G401.6 (cell line): ENCODE results near the gene PDP2.
"Not testable (repeated sequence)": the region's sequence is repeated elsewhere in the genome, so short reads cannot be mapped to it uniquely, and the experiment has no call there.

ENCODE experiments used
- FAIRE-seq: peaks from 2 replicates; lab custom pipeline; 2012; peaks lifted over from hg19 to GRCh38; lab: Jason Lieb, UNC

PDP2 gene

DNA sequence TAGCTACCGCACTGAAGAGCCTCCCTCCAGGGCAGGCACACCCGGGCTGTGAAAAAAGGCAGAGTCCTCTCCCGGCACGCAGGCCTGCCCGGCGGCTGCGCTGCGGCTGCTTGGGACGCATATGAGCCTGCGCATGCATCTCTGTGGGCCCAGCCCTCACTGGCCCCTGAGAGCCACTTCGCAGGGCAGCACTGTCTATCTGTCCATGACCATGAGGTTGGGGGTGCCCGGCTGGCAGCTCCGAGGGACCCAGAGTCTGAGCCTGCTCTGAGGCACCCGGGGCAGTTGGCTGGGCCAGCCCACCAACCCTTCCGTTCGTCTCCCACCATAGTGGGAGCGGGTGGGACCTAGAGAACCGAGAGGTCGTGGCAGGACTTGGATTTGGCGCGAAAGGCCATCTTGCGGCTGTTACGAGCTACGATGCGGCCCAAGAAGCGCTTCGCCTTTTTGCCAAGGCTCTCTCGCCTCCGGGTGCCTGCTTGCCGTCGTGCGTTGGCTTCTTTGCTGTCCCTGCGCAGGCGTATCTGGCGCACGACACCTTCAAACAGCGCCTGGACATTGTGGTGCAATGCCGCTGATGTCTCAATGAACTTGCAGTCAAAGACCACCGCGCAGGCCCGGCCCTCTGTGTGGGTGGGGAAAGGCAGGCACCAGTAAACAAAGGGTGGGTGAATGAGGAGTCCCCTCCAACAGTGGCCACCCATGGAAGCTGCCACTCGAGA is 41.6 kb downstream of the PDP2 start:
- no peak for FAIRE-seq

DNA sequence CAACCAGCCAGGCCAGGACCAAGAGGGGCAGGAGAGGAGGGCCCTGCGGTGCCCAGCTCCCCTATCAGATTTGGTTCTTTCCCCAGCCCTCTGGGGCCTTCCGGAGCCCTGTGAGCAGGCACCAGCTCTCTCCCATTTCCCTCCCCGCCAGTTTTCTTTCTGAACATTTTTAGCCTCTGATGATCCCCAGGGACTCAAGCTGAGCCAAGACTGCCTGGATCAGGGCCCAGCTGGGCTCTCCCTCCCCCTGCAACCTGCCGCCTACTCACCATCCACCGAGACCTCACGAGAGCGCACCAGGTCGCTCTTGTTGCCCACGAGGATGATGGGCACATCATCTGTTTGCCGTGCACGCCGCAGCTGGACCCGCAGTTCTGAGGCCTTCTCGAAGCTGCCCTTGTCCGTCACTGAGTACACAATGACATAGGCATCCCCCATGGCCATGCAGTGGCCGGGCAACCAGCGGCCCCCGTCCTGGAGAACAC is 43.0 kb downstream of the PDP2 start:
- no peak for FAIRE-seq

DNA sequence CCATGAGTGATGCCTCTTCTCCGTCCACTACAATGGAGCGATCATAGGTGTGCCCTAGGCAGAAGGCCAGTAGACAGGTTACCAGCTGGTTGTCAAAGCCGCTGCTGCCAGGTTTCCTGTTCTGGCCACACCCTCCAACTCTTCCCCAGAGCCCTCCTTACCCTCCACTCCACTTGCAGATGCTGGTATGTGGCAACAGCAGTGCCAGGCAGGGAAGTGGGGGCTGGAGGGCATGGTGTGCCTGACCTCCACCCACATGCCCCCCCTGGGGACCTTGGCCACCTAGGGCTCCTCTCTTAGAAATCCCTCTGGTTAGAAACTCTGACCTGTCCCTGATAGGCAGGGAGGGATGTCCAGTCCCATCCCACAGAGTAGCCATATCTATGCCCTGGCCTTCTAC is 43.6 kb downstream of the PDP2 start:
- no peak for FAIRE-seq

DNA sequence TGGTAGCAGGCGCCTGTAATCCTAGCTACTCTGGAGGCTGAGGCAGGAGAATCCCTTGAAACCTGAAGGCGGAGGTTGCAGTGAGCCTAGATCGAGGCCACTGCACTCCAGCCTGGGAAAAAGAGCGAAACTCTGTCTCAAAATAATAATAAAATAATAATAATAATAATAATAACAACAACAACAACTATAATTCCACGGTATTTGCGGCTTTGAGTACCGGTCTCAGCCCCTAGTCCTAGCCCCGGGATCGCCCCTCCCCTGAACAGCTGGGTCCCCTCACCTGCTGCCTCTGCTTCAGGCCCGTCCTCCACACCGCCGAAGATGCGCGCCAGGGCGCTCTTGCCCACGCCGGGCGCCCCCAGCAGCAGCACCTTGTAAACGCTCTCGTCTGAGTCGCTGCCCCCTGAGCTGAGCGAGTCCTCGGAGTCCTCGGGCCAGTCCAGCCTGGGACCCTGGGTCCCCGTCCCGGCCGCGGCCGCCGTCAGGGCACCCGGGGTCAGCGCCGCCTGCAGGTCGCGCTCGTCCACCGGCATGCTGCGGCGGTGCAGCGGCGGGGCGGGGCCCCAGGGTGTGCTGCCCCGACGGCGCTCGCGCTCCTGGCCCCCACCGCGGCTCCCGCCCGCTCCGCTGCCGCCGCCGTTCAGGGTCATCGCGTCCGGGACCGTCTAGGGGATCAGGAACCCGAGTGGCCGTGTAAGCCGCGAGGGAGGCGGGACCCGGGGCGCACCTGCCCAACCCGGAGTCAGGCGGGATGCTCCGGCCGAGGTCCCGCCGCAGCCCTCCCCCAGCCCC is 44.4 kb downstream of the PDP2 start:
- FAIRE-seq = no peak

DNA sequence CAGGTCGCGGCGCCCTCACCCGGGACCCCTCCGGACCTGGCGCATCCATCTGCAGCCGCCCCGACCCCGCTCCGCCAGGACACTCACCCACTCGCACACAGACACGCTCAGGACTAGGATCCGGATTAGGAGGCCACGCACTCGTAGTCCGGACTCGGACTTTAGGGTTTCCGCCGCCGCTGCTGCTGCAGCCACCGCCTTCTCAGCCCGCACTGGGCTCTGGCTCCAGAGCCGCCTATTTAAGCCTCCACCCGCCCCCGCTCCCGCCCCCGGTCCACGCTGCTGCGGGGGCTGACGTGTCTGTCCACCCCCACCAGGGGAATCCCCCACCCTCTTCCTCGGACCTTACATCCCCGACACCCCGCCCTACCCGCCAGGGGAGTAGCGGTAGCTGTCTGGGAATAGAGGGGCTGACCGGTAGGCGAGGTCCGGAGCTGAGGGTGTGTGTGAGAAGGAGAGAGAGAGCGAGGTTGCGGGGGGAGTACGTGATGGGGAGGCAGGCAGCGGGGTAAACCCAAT is 45.1 kb downstream of the PDP2 start, which contains the start of gene RRAD:
TSS of gene RRAD (minus strand) at position 214 of the 519 bp plus-strand sequence. CDS start 356 bp downstream, outside the sequence.
- no peak for FAIRE-seq

DNA sequence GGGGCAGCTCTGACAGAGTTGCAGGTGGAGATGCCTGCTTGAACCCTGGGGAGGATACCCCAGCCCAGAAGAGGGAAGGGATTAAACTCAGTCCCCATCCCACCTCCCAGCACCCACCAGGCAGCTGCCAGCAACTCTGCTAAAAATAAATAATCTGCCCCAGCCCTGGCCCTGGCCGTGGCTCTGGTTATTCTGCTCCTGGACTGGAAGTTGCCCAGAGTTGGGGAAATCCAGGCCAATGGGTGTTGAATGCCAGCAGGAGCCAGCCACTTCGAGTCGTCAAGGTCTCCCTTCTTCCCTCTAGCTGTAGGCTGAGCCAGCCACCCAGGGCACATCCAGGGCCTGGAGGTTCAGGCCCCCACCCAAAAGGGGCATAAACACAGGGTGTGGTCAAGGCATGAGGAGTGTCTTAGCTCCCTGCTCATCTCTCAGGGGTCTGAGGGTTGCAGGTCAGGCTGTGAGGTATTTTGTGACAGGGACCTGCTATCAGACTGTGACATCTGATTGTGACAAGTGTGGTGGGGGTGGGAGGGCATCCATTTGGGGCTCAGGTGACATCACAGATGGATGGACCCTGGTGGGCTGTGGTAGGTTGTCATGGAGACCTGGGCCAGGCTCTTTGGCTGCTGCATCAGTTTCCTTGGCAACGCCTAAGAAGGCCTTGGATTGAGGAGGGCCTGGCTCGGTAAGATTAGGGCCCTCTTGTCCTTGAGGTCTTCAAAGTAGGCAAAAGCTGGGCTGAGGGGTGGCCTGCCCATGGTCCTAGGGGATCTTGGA is 46.0 kb downstream of the PDP2 start:
- FAIRE-seq = no peak

DNA sequence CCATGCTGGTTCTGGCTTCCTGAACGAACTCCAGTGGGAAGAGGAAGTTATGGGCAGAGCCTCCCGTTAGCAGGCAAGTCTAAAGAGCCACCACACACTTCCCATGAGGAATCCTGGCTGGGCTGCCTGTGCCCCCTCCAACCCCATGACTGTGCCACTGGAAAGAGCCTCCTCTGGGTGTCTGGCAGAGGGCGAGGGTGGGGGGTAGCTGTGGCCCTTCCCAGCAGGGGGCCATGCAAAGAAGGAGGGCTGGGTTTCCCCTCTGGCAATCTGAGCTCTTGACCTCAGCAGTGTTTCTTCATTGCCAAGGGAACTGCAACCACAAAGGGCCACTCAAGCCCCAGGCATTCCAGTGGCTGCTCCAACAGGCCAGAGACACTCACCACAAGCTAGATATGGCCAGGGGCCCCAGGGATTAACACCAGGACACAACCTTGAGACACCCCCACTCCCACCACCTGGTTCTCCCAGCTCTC is 46.7 kb downstream of the PDP2 start:
- FAIRE-seq = no peak

DNA sequence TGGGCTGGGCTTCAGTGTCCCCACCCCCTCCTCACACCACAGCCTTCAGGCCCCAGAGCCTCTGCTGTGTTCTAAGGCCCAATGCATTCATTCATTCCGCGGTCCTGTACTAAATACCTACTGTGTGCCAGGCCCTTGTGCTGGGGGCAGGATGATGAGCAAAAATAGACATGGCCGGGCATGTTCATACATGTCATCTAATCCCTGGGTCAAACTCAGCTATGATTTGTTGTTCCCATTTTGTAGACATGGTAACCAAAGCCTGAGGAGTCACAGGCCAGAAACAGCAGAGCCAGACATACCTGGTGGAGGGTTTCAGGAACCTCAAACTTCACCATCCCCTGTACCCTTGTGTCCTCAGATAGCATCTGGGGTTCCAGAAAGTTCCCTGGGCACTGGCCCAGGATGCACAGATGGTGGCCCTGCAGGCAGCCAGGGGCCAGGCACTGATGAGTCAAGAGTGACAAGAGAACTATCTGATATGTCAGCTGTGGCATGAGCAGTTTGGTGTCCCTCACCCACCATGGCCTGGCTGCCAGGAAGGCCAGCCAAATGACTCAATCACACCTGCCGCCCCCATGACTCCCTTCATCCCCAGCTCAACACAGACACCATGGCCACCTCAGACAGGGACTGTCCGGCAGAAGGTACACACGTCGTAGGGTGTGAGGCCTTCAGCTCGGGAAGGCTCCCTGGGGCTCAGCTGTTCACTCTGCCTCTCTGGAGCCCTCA is 47.8 kb downstream of the PDP2 start:
- no peak for FAIRE-seq

DNA sequence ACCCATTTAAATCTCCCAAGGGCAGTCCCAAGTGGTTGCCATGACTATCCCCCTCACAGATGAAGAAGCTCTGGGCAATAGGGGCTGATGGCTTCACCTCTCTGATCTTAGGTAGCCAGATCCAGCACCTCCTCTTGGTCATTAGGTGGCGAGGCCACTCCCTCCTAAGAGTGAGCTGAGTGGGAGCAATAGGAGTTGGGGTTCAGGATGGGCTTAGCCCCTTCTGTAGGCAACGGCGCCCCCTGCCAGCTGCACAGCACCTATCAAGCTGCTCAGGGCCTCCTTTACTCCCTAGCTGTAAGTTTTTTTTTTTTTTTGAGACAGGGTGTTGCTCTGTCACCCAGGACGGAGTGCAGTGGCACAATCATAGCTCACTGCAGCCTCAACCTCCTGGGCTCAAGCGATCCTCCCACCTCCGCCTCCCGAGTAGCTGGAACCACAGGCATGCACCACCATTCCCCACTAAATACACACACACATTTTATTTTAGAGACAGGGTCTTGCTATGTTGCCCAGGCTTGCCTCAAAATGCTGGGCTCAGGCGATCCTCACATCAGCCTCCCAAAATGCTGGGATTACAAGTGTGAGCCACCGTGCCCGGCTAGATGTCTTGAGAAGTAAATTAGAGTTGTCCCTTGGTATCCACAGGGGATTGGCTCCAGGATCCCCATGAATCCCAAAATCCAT is 48.5 kb downstream of the PDP2 start:
- no peak for FAIRE-seq

DNA sequence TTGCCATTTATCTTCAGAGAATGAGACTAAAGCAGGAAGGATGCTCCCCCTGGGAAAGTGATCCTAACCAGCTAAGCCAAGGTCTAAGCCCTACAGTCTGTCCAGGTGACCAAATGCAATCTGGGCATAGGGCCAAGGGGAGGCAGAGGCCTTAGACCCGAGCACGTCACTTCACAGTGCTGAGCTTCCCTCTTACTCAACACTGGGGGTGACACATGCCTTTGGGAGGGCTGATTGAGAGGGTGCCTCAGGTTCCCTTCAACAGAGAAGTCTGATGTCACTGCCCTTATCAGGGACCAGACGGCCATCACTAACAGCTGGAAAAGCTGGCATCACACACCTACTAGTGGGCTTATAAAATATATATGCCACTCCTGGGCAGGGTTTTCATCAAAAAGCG is 49.9 kb downstream of the PDP2 start:
- FAIRE-seq = no peak

DNA sequence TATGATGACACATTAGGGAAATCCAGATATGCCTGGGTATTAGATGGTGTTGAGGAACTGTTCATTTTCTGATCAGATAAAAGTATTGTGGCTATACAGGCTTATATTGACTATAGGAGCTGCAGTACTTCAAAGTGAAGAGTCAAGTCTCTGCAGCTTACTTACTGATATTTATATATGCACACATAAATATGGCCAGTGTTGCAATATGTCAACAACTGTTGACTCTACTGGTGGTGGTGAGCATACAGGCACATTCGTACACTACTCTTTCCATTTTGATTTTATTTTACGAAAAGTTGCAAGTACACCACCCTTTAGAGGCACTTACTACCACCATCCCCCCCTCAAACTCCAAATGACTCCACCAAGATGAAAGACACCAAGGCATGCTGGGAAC is 51.4 kb downstream of the PDP2 start:
- no peak for FAIRE-seq

DNA sequence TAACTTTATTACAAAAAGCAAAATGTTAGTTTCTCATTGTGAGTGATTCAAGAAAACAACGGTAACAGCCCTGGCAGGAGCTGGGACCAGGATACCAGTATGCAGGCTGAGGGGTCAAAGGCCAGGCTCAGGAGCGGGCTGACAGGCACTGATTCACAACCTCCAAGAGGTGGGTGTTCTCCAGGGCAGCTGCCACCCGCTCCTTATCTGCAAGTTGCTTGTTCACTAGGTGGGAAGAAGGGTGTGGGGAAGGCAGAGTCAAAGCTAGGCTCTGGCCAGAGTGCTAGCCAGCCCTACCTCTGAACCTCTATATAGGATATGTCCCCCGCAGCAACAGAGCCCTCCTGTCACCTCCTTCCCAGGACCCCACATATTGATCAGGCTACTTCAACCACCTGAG is 51.8 kb downstream of the PDP2 start:
- no peak for FAIRE-seq

DNA sequence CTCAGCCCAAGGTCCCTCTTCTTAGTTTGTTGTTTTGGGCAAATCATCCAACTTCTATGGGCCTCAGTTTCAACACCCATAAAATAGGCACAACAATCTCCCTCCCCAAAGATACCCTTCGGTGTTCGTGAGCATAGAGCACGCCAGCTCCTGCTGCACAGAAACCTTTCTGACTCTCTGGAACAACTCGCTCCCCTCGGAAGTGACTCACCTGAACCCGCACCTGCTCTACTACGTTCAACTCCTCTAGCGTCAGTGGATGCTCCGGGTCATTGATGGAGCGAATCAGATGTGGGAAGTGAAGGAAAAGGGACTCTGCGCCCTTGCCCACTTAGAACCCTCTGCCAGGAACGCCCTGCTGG is 53.4 kb downstream of the PDP2 start:
- no peak for FAIRE-seq

DNA sequence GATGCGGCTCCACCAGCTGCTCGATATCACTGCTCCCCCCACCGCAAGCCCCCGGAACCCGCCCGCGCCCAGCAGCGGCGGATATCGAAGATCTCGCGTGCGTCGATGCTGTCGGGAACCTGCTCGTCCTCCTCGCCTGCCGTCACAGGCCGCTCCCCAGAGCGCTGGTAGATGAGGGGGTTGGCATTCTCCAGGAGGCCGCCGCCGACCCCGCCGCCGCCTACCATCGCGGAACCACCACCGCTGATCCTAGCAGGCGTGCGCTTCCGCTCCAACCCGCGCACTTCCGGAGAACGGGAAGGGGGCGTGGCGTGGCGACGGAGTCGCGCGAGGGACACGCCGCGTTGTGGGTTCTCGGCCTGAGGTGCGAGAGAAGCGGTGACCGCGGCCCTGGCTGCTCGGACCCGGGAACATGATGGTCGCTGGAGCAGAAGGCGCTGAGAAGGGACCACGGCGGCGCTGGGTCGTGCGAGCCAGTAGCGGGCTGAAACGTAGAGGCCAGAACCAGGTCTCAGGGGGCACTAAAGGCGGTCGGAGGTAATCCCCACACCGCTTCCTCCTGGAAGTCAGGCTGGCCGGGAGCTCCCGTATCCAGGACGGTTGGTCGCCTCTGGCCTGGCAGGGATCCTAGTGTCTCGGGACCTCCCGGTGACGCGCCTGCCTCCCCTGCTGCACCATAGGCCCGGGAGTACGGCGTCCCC is 54.0 kb downstream of the PDP2 start, which contains the start of gene CIAO2B:
TSS of gene CIAO2B (minus strand) at position 265 of the 701 bp plus-strand sequence. CDS start at position 227, 38 bp downstream.
- no peak for FAIRE-seq

DNA sequence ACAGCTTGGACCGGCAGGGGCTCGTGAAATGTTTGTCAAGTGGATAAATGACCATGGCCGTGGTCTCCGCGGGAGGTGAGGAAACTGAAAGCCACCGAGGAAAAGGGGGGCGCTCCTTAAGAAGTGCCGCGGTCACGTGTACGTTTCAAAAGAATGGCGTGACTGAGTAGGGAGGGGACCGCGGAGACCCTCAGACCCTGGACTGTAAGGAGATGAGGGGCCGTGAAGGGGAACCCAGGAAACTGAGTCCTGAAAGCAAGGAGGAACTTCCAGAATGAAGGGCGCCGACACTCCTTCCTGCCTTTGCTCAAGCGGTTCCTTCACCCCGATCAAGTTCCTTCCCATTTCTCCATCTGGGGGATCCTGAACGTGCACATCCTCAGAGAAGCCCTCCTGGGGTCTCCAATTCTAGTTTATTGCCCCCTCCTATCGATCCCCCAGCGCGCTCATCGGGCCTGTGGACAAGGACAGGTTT is 54.6 kb downstream of the PDP2 start:
- FAIRE-seq = not testable (repeated sequence)

DNA sequence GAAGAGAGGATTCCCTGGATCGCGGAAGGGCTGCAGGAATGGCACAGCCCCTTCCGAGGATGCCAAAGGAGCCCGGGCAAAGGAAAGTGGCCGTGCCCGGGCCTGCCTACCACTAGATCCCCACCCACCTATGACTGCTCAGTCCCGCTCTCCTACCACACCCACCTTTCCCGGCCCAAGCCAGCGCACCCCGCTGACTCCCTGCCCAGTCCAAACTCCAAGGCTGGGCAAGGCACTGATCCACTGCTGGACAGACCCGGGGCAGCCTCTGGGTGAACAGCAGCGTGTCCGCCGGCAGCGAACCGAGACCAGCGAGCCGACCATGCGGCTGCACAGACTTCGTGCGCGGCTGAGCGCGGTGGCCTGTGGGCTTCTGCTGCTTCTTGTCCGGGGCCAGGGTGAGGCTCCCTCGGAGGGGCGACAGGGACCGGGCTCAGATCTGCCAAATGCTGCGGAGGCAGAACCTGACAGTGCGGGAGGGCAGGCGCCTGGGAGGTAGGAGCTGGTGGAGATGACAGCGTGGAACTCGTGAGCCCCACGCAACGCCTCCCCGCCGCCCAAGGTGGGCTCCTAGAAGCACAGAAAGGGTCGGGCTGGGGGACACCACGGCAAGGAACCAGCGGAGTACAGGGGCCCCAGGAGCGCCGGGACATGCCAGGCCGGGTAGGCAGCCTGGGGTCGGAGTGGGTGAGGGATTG is 55.1 kb downstream of the PDP2 start, which contains the start of gene CES2:
TSS of gene CES2 (plus strand) at position 203 of the 698 bp plus-strand sequence. CDS start at position 323, 120 bp downstream.
- no peak for FAIRE-seq

DNA sequence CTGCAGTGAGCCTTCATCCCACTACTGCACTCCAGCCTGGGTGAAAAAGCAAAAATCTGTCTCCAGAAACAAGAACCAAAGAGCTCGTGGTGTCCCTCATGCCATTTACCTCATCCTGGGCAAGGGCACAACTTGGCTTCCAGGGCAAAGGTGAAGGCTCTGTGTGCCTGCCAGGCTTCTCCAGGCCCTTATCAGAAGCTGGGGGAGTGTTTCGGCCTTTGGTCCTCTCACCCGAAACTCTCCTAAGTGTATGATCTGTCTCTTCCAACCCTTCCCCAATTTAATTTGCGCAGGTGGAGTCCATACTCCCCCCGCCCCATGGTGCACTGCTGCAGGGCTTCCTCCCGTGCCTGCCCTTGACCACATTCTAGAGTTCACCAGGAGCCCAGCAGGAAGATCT is 56.1 kb downstream of the PDP2 start:
- no peak for FAIRE-seq

DNA sequence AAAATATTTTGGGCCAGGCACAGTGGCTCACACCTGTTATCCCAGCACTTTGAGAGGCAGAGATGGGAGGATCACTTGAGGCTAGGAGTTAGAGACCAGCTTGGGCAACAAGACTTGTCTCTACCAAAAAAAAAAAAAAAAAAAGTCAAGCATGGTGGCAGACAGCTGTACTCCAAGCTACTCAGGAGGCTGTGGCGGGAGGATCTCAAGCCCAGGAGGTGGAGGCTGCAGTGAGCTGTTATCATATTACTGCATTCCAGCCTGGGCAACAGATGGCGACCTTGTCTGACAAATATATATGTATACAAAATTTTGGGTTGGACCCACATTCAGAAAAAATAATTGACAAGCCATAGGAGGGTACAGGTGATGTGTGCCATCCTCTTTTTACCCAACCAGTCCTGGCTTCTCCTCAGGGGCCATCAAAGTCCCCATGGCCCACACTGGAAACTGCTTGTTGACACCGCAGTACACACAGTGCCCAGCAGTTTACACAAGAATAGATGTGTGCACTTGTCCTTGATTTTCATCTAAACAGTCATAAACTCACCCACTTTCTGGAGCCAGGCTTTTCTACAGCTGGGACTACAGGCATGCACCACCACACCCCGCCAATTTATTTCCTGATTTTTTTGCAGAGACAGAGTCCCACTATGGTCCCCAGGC is 56.7 kb downstream of the PDP2 start:
- FAIRE-seq = no peak
